Smooth muscle cell (in vitro differentiated cells): ENCODE measurements around the gene SARS2. TPM values are rescaled to one million over a fixed set of nuclear protein-coding genes. Genes with fewer than 3 reads are reported as not detected.

Experiments used
- DNase-seq: peaks from one replicate; lab custom pipeline; 2025; ENCODE audit not compliant: unreplicated experiment; lab: John Stamatoyannopoulos, UW
- H2AFZ ChIP-seq: fragments of 200-600 bp; sonication (generic); 2 replicates; pipeline ENCODE4 v1.6.0; 2016; ENCODE audit warnings: antibody characterized with exemption, low read depth, mild to moderate bottlenecking
- H3F3A ChIP-seq: fragments of 200-600 bp; sonication (generic); 2 replicates; pipeline ENCODE4 v1.6.0; 2017; ENCODE audit warnings: antibody characterized with exemption, low read depth
- H3K27ac ChIP-seq: fragments of 200-600 bp; sonication (generic); 2 replicates; pipeline ENCODE4 v1.5.1; 2016; ENCODE audit warnings: low read depth, mild to moderate bottlenecking
- H3K27me3 ChIP-seq: fragments of 200-600 bp; sonication (generic); 2 replicates; pipeline ENCODE4 v1.6.1; 2016; ENCODE audit warnings: low read depth, mild to moderate bottlenecking
- H3K36me3 ChIP-seq: fragments of 200-600 bp; sonication (generic); 2 replicates; pipeline ENCODE4 v1.5.1; 2016; ENCODE audit warnings: low read depth
- H3K4me1 ChIP-seq: fragments of 200-600 bp; sonication (generic); 2 replicates; pipeline ENCODE4 v1.5.1; 2016; ENCODE audit warnings: low read depth
- H3K4me2 ChIP-seq: fragments of 200-600 bp; sonication (generic); 2 replicates; pipeline ENCODE4 v1.6.0; 2016; ENCODE audit warnings: mild to moderate bottlenecking
- H3K4me3 ChIP-seq: fragments of 200-600 bp; sonication (generic); 2 replicates; pipeline ENCODE4 v1.5.1; 2016; ENCODE audit warnings: mild to moderate bottlenecking
- H3K79me2 ChIP-seq: fragments of 200-600 bp; sonication (generic); 2 replicates; pipeline ENCODE4 v1.6.0; 2016; ENCODE audit warnings: low read depth, mild to moderate bottlenecking
- H3K9ac ChIP-seq: fragments of 200-600 bp; sonication (generic); 2 replicates; pipeline ENCODE4 v1.6.0; 2016; ENCODE audit warnings: low read depth
- H3K9me3 ChIP-seq: fragments of 200-600 bp; sonication (generic); replicated peaks from 2 replicates; pipeline ENCODE4 v1.5.1; 2016; ENCODE audit warnings: low read depth
- H4K20me1 ChIP-seq: fragments of 200-600 bp; sonication (generic); 2 replicates; pipeline ENCODE4 v1.6.0; 2016; ENCODE audit warnings: low read depth
- CTCF ChIP-seq: fragments of 200-600 bp; sonication (generic); IDR thresholded peaks from 2 replicates; pipeline ENCODE4 v1.5.1; 2017; ENCODE audit warnings: borderline replicate concordance, mild to moderate bottlenecking, antibody characterized with exemption; ENCODE audit not compliant: insufficient read depth, poor library complexity, severe bottlenecking
- WGBS: methylation state at CpG from one replicate; pipeline ENCODE4 v1.1.7; 2016; ENCODE audit warnings: low lambda C conversion rate; 5-methylcytosine and 5-hydroxymethylcytosine counted together
- polyA plus RNA-seq: library from polyadenylated mRNA; unstranded; fragments of >200 nt; fragmentation: Nextera tagmentation; extraction: Ambion mirVana; gene quantifications from 2 replicates; pipeline ENCODE4 v1.2.1, GENCODE V29; 2016
- total RNA-seq: library from RNA; depleted of rRNA; stranded (reverse); fragments of >200 nt; gene quantifications from 2 replicates; pipeline ENCODE4 v1.2.3, GENCODE V29; 2014

SARS2 gene
- total RNA-seq = 12.3 and 13.0 TPM in 2 replicates
- 24.6 and 33.1 TPM in 2 replicates for polyA plus RNA-seq

DNA sequence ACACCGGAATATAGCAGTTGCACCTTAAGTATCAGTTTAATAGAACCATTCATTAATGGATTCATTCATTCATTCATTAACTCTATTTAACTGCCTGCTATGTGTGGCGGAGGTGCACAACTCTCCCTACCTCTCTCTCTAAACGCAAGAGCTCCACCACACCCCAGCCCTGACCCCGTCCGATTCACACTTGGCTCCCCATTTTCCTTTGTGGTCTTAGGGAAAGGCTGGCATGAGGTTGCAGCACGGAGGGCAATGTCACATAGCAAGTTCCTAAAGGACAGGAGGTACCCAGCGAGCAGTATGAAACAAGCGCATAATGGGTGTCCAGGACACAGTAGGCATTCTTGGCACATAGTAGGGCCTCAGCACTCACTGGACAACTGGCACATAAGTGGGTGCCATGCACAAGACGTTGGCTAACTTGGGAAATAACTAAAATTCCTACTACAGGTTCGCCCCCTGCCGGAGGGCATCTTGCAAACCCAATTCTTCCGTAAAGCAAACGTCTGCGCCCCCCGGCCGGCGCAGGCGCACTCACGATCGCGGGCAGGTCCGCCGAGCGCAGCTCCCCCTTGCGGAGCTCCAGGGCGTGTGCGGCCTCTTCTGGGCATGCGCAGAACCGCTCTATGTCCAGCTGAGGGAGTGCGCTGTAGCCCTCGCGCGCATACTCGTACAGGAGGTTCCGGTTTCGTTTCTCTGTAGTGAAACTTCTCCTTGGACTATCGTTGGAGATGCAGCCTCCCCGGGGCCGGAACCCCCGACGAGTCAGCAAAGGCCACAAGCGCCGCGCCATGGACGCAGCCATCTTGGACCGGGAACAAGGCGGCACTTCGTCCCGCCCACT, at the start of gene SARS2:
Gene SARS2 (minus strand): TSS at position 835 of the 847 bp plus-strand sequence. CDS start 27 bp downstream, at position 808.
- H3K4me2 ChIP-seq = peak within 1 kb of the TSS; percentile 88
- peak; percentile 98 for TF ChIP-seq CTCF
- H3K27ac ChIP-seq = peak within 1 kb of the TSS; percentile 91
- H2AFZ ChIP-seq = peak within 1 kb of the TSS; percentile 97
- H3K79me2 ChIP-seq = peaks cover 30% of the 10 kb centered on the region
- no peaks in the 10 kb centered on the region for H3K36me3 ChIP-seq
- peak; percentile 99 for DNase-seq
- H4K20me1 ChIP-seq = no peaks in the 10 kb centered on the region
- H3F3A ChIP-seq = no peaks in the 10 kb centered on the region
- H3K4me3 ChIP-seq = peak within 1 kb of the TSS; percentile 89
- H3K9me3 ChIP-seq = no peaks in the 10 kb centered on the region
- WGBS = 4% methylated on average over 49 of the region's 49 CpGs
- no peaks in the 10 kb centered on the region for H3K27me3 ChIP-seq
- H3K9ac ChIP-seq = peak within 1 kb of the TSS; percentile 95
- peaks cover 4% of the 10 kb centered on the region for H3K4me1 ChIP-seq

GRCh38 chr19:38979812-38980211, 49.2 kb upstream of the SARS2 start:
- 62% methylated on average over 5 of the region's 5 CpGs for WGBS
- Histone ChIP-seq H3K27ac (no peak overlapping the region), H3K79me2 (no peaks in the 10 kb centered on the region), H3K27me3 (no peaks in the 10 kb centered on the region), H3K4me1 (peaks cover 9% of the 10 kb centered on the region), H2AFZ (no peak overlapping the region), H3K9me3 (no peaks in the 10 kb centered on the region), H3K36me3 (no peaks in the 10 kb centered on the region), H3K4me3 (no peak overlapping the region), H4K20me1 (no peaks in the 10 kb centered on the region), H3F3A (peaks cover 26% of the 10 kb centered on the region), H3K4me2 (no peak overlapping the region), H3K9ac (no peak overlapping the region)
- TF ChIP-seq CTCF = no peak
- DNase-seq = no peak

- no peak for DNase-seq
- peaks cover 15% of the 10 kb centered on the region for H3K4me1 ChIP-seq
- H3K27ac ChIP-seq = peak overlapping the region; percentile 75
- H3K36me3 ChIP-seq = no peaks in the 10 kb centered on the region
- H3K4me2 ChIP-seq = no peak overlapping the region
- no peaks in the 10 kb centered on the region for H4K20me1 ChIP-seq
- TF ChIP-seq CTCF = no peak
- H3K79me2 ChIP-seq = peaks cover 10% of the 10 kb centered on the region
- peaks cover 29% of the 10 kb centered on the region for H3F3A ChIP-seq
- no peak overlapping the region for H3K9ac ChIP-seq
- no peak overlapping the region for H2AFZ ChIP-seq
- no peak overlapping the region for H3K4me3 ChIP-seq
- WGBS = 44% methylated on average over 3 of the region's 3 CpGs
- H3K27me3 ChIP-seq = no peaks in the 10 kb centered on the region
- H3K9me3 ChIP-seq = no peaks in the 10 kb centered on the region
Measured at GRCh38 chr19:38978326-38978689, 47.7 kb upstream of the SARS2 start.
